GM12865 (cell line): ENCODE measurements around the gene GPC6.

Experiments
- DNase-seq: peaks from one replicate; pipeline ENCODE4 v3.0.0; 2010; ENCODE audit warnings: low read depth
- H3K4me3 ChIP-seq: 2 replicates; pipeline ENCODE4 v1.5.1; 2011; ENCODE audit warnings: mild to moderate bottlenecking, low read depth, low read length, control low read depth
- TF ChIP-seq, protein P1 (sequence below): IDR thresholded peaks from 2 replicates; pipeline ENCODE4 v1.5.1; 2011; ENCODE audit warnings: low read length, control low read depth, low read depth, inconsistent platforms; ENCODE audit not compliant: insufficient read depth; ENCODE audit errors: missing control alignments

The GPC6 gene

DNA sequence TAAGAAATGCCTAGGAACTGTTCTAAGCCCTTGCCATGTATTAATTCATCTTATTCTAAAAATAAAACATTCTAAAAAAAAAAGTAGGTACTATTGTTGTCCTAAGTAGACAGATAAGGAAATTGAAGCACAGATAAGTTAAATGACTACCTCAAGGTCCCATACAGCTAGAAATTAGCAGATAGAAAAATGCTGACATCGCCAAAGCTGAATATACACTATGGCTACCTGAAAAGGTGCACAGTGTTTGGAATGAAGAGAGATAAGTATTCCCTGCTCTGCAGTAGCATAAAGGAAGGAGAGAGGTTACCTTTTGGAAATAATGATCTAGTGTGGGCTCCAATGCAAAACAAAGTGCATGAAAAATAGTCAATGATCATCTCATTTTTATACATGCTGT lies 1187.5 kb downstream of the GPC6 start:
- H3K4me3 ChIP-seq = no peak overlapping the region
- DNase-seq = no peak
- TF ChIP-seq, protein P1, sequence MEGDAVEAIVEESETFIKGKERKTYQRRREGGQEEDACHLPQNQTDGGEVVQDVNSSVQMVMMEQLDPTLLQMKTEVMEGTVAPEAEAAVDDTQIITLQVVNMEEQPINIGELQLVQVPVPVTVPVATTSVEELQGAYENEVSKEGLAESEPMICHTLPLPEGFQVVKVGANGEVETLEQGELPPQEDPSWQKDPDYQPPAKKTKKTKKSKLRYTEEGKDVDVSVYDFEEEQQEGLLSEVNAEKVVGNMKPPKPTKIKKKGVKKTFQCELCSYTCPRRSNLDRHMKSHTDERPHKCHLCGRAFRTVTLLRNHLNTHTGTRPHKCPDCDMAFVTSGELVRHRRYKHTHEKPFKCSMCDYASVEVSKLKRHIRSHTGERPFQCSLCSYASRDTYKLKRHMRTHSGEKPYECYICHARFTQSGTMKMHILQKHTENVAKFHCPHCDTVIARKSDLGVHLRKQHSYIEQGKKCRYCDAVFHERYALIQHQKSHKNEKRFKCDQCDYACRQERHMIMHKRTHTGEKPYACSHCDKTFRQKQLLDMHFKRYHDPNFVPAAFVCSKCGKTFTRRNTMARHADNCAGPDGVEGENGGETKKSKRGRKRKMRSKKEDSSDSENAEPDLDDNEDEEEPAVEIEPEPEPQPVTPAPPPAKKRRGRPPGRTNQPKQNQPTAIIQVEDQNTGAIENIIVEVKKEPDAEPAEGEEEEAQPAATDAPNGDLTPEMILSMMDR = no peak

DNA sequence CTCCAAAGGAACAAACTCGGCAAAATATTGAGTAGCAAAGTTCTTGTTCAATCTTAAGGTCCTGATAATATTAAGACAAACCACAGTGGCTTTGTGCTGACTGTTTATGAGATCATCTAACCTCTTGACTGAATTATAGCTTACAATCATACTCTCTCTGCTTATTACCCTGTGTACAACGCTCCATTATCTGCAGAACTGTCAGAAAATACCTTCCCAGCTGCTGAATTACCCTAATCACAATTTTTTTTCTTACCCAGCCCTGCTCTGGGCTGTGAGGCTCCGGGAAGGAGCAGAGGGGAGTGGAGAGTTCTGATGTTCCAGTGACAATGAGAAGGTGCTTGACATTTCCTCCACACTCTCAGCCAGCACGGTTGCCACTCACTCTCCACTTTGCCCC lies 1188.1 kb downstream of the GPC6 start:
- TF ChIP-seq, protein P1 = no peak
- DNase-seq = no peak
- no peak overlapping the region for H3K4me3 ChIP-seq

DNA sequence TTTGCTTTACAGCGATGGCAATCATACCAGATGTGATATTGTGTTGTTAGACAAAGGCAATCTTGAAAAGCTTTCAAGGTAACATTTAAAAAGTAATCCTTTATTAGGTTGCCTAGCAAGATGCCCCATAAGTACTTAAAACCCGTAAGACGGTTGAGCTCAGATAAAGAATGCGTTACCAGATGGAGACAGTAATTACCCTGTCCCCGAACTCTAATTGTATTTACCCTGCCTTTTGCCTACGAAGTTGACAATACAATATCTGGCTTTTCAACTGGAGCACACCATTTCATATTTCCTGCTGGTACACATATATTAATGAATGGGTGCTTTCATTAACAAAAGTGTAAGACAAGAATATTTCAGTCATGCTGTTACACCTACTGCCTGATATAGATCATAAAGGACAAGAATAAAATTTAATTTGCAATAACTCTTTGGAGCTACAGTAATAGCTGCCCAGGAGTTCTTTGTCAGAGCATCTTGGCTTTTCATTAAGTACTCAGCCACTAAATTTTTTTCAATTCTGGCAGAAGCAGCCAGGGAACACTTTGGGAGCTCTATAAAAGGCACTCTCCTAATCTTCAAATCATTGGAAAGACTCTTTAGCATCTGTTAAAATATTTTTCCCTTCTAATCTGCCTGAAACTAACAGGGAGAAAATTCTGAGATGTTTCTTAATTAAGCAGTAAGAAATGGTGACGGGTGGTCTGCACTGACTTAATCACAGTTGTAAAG lies 1189.1 kb downstream of the GPC6 start:
- no peak for DNase-seq
- H3K4me3 ChIP-seq = no peak overlapping the region
- TF ChIP-seq, protein P1 = no peak

DNA sequence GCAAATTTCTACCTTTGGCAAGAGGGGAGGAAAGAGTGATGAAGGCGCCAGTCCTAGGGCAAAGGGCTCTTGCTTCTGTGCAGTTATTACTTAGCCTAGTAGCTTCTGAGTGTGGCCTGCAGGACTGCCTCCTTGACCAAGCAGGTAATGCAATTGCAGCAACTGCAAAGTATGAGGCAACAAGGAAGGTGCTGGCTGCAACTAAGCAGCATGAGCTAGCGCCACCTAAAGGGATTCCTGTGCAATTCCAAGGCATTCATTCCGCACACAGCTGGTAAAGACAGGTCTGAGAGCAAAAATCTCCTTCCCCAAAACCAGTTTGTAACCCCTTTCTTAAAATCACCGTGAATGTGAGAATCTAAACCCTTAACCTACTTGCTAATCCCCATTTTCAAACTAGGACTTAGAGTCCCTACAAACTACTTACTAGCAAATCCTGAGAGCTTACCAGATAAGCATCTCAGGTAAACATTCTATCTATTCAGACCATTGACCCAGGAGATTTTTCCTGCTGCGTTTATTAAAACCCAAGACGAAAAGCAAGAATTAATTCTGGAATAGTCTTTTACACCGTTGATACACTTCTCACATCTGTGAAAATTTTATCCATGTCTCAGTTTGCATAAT lies 1190.0 kb downstream of the GPC6 start:
- TF ChIP-seq, protein P1 = peak; percentile 58
- no peak overlapping the region for H3K4me3 ChIP-seq
- DNase-seq = peak; percentile 30

DNA sequence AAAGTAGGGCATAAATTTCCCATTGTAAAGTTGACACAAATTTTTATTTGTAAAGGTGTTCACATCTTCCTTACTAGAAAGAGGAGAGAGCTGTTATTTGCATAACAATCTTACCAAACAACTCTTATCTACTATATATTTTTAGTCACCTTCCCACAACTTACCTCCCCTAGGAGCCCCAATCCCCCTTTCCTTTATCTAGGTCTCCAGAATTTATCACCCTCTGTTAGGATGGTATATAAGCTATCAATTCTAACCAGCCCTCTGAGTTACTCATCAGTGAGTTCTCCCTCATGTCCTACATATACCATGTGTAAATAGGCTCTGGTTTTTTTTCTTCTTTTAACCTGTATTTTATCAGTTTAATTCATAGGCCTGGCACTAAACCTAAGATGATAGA lies 1190.7 kb downstream of the GPC6 start:
- no peak for DNase-seq
- TF ChIP-seq, protein P1 = no peak
- no peak overlapping the region for H3K4me3 ChIP-seq

DNA sequence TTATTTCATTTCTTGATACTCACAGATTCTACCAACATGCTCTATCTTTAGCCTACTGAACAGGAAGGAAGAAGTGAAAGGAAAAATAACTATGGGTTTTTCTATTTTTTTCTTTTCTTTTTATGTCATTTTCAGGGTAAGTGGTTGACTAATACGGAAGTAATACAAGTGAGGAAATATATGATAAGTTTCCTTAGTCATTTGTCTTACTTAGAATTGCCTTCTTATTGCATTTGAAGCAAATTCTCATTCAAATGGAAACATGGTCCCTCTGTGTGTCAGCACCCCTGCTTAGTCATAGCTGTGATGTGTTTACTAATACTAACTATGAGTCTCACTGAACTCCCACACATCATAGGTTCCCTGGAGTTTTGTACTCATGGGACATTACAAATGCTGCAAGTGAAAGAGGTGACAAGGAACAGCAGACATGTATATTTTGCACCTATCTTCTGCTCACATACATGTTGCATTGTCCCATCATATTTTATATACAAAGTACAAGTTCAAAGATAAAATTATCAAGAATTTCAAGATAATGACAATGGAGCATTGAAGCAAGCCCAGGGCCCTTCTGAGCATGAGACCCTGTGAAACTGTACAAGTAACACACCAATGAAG lies 1192.8 kb downstream of the GPC6 start:
- no peak overlapping the region for H3K4me3 ChIP-seq
- DNase-seq = peak; percentile 3
- TF ChIP-seq, protein P1 = no peak
